ENCODE measurements around the gene CNTNAP2.

The CNTNAP2 gene

DNA sequence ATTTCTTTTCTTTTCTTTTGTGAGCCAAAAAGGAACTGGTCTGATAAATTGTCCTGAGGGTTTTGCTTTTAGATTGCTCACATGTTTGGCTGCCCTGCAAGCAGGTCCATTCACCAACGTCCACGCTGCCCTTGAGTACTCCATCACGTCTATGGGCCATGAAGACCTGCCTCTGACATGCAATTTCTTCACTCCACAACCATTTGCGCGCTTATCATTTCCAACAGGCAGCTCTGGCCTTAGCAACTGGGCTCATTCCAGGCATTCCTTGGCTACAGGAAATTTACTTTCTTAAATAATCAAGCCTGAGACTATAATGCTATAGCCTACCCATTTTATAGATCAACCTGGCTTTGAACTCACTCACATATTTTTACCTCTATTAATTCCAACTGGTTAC is 2065.7 kb downstream of the CNTNAP2 start:
- no peak for DNase-seq (ENCODE audit: low read depth, low spot score)

DNA sequence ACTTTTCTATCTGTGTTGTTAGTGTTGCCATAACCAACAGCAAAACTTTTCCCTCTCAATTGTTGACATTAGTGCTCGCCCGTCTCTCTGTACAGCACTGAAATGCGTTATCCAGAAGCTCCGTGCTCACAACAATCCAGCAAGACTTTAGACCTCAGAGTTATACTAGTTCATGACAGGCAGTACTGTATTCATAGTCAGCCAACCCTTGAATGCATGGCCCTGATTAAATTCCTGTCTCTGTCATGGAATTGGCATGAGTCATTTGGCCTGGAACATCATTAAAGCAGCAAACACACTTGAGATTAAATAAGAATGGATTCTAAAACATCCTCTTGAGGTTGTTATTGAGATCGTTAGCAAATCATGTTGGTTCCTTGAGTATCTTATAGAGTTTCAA is 2068.4 kb downstream of the CNTNAP2 start:
- no peak for DNase-seq (ENCODE audit: low read depth, low spot score)

DNA sequence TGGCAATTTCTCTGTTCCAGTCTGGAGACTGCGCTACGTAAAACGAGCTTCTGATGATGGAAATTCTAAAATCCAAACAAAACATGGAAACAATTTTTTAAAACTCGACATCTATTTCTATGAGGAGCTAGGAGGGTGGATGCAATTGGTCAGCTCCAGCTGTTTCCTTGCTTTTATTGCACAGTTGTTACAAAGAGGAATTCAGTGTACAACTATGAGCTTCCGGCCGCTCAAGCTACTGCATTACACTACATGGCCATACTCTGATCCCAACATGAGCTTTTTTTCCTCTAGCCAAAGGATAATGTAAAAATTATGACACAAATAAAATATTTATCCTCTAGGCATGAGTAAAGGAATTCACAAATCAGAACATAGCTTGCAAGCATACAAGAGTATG is 2070.9 kb downstream of the CNTNAP2 start:
- DNase-seq (ENCODE audit: low read depth, low spot score) = no peak

DNA sequence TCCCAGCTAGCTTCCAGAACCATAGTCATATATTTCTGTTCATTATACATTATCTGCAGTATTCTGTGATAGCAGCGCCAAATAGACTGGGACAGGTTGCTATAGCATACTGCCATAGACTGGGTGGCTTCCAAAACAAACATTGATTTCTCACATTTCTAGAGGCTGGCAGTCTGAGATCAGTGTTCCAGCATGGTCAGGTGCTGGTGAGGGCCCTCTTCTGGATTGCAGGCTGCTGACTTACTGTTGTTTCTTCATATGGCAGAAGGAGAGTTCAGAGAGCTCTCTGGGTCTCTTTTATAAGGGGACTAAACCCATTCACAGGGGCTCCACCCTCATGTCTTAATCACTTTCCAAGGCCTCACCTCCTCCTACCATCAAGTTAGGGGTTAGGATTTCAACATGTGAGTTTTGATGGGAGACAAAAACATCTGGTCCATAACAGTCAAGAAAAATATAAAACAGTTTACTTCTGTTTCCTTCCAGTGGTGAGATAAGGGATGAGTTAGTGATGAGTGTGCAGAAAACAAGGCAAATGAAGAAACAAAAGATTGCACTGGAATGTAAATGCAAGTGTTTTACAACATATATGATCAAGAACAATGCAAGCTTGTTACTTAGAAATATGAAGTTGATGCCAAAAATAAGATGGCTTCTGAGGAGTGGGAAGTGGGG is 2074.9 kb downstream of the CNTNAP2 start:
- no peak for DNase-seq (ENCODE audit: low read depth, low spot score)

DNA sequence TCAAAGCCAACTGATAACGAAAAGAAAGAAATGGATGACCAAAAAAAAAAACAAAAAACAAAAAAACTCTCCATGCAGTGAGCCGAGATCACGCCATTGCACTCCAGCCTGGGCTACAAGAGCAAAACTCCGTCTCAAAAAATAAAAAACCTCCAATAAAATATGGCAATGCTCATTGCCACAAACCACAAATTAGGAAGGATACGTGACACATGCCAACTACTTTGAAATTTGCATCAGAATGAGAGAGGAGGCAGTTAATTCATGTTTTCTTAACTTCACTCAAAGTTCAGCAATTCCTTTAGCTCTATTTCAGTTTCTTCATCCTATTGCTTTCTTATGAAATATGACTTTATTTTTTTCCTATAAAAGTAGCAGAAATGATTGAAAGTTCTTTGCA is 2075.9 kb downstream of the CNTNAP2 start:
- no peak for DNase-seq (ENCODE audit: low read depth, low spot score)

DNA sequence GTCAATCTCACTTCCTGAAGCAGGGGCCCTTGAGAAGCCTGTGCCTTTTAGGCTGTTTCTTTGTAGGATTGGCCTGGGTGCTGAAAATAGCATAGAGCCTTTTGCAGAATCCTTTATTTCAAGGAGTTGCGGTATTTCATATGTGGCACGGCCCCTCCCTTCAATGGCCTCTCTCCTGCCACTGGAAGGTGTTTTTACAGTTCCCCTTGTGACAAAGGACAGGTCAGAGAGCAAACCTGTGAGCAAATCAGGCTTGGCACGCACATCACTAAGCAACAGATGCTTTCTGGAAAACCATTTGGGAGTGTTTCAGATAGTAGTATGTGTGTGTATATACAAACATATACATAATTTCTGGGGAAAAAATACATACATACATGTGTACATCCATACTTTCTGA is 2085.4 kb downstream of the CNTNAP2 start:
- no peak for DNase-seq (ENCODE audit: low read depth, low spot score)

DNA sequence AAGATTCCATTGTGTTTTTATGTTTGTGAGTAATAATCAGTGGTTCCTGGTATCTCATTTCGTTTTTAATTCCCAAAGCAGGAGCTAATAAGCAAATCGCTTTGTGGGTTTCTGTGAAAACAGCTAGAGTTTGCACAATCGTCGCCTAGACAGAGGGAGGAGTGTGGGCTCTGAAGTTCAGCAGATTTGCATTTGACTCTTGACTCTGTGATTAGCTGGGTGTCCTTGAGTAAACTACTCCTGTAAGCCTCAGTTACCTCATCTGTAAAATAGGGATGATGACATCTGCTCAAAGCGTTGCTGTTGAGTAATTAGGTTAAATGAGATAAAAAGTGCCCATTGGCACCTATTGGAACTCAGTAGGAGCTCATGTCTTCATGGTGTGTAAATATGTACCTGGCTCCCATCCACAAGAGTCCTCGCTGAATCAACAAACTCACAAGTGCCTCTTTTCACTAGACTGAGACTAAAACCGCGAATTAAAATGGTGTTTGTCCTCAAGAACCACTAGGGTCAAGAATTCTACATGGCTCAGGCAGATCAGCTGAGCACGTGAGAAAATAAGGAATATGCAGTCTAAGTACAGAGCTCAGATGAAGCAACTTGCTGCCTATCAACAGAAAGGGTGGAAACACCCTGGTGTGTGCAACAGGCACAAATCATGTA is 2088.2 kb downstream of the CNTNAP2 start:
- no peak for DNase-seq (ENCODE audit: low read depth, low spot score)

DNA sequence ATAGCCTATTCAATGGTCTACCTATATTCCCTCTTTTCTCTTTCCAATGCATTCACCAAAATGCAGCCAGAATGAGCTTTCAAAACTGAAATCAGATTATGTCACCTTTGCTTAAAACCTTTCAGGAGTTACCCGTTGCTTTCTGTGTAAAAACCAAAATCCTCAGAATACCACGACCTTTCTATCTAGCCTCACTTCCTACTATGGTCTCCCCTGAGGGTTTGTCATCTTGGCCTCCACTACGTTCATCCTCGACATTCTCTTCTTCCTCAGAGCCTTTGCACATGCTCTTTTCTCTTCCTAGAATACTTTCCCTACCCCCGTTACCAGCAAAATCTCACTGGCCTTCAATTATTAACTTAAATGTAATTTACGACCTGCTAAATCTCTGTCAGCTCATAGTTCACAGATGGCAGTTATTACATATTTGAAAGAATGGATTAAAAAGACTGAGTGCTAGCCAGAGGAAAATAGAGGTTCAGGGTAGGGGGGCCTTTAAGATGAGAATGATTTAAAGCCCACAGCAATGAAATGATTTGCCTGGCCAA is 2093.1 kb downstream of the CNTNAP2 start:
- DNase-seq (ENCODE audit: low read depth, low spot score) = no peak

DNA sequence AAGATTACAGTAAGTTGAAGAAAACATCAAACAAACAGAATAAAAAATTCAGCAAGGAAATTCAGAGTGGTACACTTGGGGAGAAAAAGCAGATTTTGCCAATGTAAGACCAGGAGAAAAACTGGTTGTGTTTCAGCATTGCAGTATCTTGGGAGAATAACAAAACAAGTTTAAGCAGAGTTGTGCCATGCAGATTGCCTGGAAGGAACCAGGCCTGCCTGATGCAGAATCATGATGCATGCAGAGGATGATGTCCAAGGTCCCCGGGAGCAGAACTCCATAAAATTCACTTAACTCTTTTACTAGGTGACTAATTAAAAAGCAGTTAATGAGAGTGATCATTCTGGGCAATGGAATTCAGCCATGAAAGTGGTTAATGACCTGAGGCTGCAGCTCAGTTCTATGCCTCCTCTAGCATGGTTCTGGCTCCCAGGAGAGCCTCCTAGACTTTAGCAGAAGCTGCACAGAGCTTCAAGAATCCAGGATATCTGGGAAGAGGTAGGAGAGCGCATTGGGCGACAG is 2094.3 kb downstream of the CNTNAP2 start:
- DNase-seq (ENCODE audit: low read depth, low spot score) = no peak

DNA sequence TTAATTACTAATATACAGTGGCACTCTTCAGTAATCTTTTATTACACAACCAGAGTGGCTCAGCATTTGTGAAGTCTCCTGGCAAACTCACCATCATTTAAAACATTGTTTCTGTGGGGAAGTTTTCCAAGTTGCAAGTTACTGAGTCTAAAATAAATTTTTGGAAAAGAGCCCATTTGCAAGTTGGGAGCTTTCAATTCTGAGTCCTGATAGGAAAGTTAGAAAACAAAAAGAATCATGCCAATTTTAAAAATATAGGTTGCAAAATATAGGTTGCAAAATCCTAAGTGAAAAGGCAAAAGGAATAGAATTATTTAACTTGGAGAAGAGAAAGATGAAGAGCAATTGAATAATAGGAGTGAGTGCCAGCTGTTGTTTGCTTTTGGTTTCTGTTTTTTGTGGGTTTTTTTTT is 2095.1 kb downstream of the CNTNAP2 start:
- no peak for DNase-seq (ENCODE audit: low read depth, low spot score)

DNA sequence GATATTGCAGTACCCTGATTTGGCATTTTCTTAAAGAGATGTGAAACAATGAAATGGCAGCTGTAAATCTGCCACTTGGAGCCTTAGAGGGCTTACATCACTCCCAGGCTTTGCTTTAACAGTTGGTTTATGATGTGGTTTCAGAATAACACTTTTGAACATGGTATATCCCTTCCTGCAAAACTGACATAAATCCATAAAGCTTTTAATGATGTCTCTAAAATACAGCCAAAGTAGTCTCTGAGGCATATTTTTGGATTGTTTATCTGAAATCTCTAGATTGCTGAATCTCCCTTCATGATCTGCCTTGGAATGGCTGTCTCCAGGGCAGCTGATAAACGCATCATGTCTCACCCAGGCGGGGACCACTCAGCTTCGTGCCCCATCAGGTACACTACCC is 2096.1 kb downstream of the CNTNAP2 start:
- no peak for DNase-seq (ENCODE audit: low read depth, low spot score)

DNA sequence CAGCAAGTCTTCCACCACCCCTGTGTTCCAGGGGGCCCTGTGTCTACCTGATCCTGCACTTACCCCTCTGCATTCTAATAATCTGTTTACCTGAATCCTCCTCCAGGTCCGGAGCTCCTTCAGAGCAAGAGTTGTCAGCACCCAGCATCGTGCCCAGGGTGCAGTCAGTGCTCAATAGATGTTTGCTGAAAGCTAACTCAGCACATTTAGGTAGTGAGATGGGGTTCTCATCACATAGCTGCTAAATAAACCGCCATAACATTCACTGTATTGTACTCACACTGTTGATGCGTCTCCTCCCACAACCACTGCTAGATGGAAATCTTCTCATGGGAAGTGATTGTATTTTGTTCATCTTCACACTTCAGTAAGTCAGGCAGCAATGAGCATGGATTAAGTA is 2097.5 kb downstream of the CNTNAP2 start:
- no peak for DNase-seq (ENCODE audit: low read depth, low spot score)

DNA sequence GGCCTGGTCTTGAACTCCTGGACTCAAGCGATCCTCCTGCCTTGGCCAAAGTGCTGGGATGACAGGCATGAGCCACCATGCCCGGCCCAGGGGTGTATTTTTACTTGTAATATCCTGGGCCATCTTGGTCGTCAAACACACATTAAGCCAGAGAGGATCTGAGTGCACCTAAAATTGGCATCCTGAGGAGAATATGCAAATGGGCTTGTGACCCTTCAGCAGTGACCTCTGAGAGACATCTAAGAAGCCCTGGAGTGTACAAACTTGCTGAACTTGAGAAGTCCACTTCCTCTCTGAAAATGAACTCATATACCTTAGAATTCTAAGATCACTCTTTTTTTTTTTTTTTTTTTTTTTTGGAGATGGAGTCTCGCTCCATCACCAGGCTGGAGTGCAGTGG is 2102.0 kb downstream of the CNTNAP2 start:
- no peak for DNase-seq (ENCODE audit: low read depth, low spot score)

DNA sequence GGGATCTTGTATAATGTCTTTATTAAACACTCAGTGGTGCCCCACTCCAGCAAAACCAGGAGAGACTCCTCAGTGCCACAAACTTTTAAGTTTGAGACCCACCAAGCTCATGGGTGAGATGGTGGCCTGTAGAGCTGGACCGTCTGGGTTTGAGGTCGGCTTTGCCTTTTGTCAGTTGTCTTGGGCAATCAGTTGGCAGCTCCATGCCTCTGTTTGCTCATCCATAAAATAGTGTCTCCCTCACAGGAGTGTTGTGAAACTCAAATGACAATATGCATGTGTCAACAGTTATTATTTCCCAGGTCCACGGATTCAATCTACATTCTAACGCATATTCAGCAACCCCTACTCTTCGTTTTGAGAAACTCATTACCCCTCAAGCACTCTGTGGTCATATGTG is 2106.1 kb downstream of the CNTNAP2 start:
- DNase-seq (ENCODE audit: low read depth, low spot score) = no peak

DNA sequence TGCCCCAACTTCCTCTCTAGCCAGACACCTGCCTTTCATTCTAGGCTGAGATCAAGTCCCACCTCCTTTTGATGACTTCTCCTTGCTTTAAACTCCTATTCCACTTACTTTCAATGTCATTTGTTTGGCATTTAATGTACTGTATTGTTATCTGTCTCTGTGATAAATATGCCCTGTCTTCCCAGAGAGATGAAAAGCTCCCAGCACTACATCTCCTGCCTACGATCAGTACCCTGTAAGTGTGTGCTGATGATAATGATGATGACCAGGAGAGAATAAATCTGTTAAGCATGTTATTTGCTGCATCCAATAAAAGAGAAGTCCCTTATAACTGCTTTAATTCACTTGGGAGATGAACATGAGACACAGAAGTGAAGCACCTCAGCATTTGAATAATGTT is 2106.6 kb downstream of the CNTNAP2 start:
- no peak for DNase-seq (ENCODE audit: low read depth, low spot score)

DNA sequence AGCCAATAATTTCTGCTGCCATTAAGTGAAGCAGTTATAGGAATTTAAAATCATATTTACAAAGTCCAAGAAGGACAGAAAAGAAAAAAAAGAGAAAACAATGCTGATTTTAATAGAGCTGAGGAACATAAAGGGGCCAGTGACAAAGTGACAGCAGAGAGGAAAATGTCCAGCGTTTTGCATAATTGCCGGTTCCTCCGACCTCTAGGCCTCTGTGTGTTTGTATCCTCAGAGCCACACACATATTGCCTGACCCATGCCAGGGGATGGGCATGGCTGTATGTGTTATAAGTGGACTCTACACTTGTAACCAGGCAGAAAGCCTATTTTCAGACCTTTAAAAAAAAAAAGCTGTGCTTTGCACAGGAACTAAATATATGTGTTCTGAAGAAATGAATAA is 2107.1 kb downstream of the CNTNAP2 start:
- no peak for DNase-seq (ENCODE audit: low read depth, low spot score)

DNA sequence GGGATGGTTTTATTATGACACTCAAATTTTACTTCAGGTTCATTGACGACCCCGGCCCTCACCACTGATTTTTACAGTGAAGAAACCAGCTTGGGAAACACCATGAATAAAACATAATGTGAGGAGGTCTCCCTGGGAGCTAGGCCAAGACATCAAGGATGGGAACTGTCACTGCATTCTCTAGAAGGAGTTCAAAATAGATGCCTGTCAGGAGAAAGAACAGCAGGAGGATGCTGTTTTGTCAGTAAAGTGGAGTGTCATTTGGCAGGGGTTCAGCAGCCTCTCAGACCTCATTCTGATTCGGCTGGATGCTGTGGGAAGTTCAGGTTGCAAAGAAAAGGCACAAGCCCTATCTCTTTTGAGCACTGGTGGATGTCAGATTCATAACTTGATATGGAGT is 2113.7 kb downstream of the CNTNAP2 start:
- no peak for DNase-seq (ENCODE audit: low read depth, low spot score)

DNA sequence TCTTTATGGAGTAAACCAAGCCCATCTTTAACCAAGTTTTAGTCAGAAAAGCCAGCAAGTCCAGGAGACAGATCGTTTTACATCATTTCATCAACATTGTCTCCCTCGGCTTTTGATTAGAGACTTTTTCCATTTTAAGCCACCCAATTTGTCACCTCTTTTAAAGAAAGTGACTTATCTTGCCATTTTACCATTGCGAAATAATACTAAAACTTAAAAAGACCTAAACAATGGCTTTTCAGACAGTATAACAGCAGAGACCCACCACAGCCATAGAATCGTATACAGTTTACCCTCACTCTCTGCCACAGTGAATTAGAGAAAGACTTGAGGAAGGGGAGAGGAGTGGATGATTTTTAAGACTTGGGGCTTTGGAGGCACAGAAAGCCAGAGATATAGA is 2114.3 kb downstream of the CNTNAP2 start:
- no peak for DNase-seq (ENCODE audit: low read depth, low spot score)

DNA sequence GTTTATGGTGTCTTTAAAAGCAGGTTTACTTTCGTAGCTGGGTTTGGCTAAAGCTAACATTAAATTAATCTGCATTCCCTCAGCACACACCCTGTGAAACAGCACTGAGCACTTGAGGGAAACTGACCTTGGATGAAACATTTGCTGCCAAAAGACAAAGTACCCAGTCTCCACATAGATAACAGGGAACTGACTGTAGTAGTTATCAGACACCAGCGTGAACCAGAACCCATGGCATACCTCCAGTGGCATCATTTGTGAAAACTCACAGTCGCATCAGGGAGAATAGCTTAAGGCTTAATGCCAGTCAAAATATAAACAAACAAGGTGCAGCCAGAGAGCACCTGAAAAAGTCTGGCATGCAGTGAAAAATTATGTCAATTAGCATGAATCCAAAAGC is 2116.2 kb downstream of the CNTNAP2 start:
- no peak for DNase-seq (ENCODE audit: low read depth, low spot score)

DNA sequence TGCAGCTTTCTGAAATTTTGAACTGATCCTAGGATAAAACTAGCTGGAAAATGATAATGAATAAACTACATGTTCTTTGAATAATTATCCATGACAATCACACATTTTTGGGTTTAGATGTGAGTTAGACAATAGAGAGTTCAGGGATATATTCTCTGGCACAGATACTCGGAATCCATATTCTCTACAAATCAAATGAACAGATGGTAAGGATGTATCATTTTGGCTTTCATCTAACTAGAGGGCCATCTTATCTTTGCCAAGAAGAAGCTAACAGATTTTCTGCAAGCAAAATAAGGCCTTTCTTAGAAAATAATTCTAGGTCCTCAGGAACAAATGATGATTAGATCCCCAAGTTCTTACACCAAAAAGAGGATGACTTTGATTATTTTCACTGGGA is 2118.1 kb downstream of the CNTNAP2 start:
- no peak for DNase-seq (ENCODE audit: low read depth, low spot score)

DNA sequence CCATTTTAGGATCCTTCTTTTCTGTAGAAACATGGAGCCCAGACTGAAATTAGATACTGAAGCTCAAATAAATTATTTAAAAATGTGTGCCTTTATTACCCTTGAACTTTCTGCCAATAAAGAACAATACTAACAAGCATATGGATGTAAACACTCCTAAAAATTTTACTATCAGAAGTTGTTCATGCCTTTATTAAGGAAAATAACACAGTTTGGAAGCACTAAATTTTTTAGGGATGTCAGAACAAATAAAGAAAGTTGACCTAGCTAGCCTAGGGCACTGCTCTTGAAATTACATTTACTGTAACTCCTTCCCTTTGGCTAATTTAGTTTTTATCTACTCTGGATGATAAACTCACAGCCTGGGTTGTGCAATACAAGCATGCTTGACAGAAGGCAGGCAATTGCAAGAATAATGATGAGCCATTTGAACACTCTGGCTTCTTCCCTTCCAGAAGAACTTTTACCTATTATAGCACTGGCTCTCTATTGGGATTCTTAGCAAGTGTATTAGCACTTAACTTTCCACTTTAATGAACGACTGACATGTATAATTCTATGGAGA is 2122.2 kb downstream of the CNTNAP2 start:
- no peak for DNase-seq (ENCODE audit: low read depth, low spot score)

DNA sequence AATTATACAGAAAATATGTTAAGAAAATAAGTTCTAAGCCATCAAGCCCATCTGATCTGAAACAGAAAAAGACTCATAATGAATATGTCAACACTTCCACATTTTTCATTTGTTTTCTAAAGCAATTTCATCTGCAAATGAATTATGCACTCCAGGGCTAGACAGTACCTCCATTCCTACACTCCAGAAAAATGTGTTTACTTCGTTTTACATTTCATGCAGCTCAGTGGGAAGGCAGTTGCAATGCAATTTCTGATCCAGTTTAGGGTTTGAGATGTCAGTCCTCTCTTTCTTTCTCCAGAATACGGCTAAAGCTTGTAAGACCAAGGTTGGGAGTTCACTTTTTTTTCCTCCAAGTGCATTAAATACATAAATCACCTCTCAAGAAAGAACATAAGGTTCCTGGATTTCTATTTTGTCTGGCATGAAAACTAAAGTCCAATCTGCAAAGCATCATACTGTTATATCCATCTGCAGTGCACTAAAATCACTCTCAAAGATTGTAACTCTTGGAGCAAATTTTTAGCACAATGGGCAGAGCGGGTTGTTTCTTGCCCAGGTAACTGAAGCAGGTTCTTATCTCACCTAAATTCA is 2125.2 kb downstream of the CNTNAP2 start:
- DNase-seq (ENCODE audit: low read depth, low spot score) = no peak

All from iPS DF 19.7 (cell line).